ENCODE results near the gene MACROH2A1.

Gene MACROH2A1

DNA sequence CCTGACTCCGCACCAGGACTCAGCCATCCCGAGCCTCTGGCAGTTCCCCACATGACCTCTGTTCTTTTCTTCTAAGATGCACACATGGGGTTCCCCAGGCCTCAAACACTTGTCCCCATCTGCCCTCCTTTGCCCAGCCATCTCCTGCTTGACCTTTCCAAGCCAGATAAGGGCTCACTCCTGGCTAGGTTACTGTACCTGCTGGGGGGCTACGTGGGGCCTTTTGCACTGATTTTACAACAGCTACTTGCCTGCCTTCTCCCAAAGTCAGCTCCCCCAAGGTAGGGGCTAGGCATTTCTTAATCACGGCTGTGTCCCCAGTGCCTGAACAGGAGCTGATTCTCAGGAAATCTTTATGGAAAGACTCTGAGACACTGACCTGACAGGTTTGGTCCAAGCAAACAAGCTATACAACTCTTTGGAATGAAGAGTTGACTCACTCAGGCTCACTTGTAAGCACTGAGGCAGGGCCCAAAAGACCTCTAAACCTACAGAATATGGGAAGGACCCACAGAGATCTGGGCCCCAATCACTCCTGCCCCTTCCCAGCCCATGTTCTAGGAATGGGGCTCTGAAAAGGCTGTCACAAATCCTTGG lies 2.5 kb downstream of the MACROH2A1 start:
- DNase-seq: no peak

DNA sequence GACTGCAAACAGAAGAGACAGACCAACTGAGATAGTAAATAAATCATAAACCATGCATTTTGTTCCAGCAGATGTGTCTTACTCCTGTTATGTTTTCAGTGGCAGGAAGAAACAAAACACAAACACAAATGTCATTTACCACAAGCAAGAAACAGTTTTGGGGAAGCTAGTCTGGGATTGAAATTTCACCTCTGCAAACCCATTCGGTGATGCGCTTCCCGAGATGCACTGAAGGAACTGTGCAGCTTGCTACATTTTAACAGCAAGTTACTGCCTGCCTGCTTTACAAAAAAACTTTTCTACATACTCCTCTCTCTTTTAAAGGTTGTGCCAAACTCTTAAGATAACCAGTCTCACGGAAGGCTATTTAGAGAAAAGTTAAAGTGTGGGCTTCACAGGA lies 3.2 kb downstream of the MACROH2A1 start:
- no peak for DNase-seq

DNA sequence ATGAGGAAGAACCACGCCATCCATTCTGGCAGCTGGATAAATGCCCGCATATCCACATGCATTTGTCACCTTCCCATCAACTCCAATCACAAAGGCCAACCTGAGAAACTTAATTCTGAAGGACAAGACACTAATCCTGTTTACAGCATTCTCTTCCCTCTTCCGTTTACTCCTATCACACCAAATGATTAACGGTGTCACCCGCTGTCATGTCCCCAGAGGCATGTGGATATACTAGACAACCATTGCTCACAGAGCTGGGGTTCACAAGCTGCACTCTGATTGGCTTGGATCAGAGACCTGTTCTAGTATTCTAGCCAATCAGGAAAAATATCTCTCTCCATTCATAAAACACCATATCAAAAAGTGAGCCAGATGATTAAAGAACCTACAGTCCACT lies 3.6 kb downstream of the MACROH2A1 start:
- DNase-seq: no peak

GRCh38 chr5:135394095-135394494 lies 4.9 kb downstream of the MACROH2A1 start:
- DNase-seq: no peak

- DNase-seq: no peak
Measured at GRCh38 chr5:135393691-135394090, 5.3 kb downstream of the MACROH2A1 start.

- DNase-seq: no peak
Measured at GRCh38 chr5:135393229-135393628, 5.8 kb downstream of the MACROH2A1 start.

GRCh38 chr5:135392256-135392655 lies 6.8 kb downstream of the MACROH2A1 start:
- DNase-seq: no peak

- no peak for DNase-seq
Measured at GRCh38 chr5:135391869-135392255, 7.2 kb downstream of the MACROH2A1 start.

DNA sequence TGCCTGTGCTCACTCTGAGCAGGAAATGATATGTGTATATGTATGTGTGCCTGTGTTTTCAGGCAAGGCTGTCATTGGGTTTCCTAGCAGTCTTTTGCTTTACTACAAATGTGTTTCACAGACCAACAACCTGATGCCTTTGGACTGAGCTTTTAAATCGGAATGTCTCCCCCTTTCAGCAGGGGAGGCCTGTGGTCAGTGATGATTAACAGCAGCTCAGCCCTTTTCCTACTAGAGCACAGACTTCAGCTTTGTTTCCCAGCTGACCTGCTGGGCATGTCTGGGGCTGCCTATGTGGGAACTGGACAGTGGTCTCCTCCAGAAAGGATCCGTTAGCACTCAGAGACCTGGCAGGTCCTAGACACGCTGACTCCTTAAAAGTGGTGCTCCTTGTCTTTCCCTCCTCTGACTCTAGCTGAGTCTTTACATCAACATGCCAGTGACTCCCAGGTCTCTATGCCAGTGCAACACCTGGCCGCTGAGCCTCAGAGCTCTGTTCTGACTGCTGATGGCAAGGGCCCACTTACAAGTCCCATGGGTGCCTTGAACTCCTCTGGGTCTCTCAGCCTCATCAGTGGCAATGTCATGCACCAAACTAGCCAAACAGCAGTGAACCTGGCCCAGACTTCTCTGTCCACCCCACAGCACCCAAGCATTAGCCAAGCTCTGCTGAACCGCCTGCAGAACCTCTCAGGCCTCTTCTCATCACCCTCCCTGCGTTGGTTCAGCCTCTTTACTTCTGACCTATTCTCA lies 7.7 kb downstream of the MACROH2A1 start:
- DNase-seq: no peak

DNA sequence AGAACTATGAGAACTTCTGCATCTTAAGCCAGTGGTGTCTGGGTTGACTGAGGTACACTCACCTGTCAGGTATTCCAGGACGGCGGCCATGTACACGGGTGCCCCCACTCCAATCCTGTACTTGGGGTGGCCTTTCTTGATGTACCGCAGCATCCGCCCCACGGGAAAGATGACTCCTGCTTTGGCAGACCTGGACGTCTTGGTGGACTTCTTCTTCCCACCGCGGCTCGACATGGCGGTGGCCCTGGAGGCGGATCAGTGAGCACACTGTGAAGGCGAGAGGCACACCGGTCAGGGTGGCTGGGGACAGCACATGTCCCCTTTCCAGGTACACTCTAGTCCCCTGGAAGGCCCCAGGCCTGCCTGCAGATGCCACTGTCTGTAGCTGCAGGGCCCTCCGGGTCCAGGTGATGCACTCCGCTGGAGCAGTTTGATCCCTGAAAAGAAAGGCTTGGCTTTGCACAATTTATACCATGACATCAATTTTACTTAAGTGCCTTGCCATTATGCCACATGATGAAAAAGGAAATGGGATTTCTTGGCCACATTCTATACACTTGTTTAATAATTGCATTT lies 10.1 kb downstream of the MACROH2A1 start:
- DNase-seq: no peak

GRCh38 chr5:135387629-135387960 lies 11.4 kb downstream of the MACROH2A1 start:
- no peak for DNase-seq

DNA sequence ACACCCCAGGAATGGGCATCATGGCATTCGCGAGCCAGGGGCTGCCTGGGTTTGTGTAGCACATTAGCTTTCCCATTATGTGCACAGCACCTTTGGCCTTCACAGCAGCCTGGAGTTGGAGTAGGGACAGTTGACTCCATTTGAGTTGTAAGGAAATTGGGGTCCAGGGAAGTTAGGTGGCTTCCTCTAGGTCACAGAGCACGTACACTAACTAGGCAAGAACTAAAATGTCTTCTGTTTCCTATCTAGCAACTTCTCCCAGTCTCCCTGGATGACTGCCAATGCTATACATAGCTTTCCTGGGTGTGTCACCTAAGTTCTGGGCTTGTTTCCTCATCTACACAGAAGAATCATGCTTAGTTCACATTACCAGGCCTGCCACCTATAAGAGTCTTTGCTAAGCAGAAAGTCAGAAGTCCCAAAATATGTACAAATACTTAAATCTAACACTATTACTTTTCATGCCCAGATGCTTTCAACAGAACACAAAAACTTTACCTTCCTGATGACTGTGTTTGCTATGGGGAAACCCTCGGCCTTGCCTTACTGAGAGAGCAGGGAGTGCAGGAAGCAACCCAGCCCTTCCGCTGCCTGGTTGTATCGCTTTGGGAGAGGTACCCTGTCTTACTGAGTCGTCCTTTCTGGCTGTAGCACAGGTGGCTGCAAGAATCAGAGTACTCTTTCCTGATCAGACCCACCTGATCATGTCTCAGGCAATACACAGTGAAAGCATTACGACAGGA lies 12.0 kb downstream of the MACROH2A1 start:
- no peak for DNase-seq

GRCh38 chr5:135386096-135386495 lies 12.9 kb downstream of the MACROH2A1 start:
- no peak for DNase-seq

GRCh38 chr5:135385576-135385975 lies 13.5 kb downstream of the MACROH2A1 start:
- DNase-seq: no peak

DNA sequence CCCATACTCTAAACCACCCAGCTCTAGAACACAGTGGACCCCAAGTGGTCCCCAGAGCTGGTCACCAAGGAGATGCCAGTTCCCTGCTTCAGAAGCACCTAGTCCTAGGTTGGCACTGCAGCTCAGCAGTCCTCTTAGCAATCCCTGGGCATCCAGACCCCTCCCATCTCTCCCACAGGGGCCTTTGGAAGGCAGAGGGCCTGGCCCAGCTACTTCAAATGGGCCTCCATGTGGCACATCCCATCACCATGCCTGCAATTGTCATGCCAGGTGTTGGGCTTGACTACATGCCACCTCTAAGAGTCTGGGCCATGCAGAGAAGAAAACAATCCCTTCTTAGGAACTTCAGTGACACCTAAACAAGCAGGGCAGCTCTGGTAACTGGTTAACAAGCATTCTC lies 14.1 kb downstream of the MACROH2A1 start:
- no peak for DNase-seq

DNA sequence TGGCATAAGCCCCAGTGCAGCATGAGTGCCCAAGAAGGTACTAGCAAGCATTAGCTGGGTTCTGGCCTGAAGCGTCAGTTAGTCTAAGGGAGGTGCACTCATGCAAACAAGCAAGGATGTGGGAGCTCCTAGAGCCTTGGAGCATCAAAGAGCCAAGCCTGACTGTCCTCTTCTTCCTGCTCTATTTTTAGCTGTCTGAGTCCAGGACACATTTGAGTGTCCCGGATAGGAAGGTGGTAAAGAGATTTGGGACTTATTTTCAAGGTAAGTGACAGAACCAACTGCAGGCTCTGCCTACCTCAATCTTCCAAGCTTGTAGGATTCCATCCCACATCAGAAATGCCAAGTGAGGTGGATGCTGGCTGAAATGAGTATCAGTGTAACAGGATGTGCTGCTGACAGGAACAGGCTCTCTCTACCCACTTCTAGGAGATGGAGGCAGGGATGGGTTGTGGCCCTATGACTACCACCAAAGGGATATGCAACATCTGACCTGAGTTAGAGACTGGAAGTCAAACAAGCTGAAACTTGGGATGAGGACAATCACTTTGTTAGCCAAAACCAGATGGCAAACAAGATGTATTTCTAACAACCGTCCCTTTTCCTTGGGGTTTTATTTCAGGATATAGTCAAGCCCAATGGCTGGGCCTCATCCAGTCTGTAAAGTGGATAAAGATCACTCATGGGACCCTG lies 15.1 kb downstream of the MACROH2A1 start:
- DNase-seq: no peak

DNA sequence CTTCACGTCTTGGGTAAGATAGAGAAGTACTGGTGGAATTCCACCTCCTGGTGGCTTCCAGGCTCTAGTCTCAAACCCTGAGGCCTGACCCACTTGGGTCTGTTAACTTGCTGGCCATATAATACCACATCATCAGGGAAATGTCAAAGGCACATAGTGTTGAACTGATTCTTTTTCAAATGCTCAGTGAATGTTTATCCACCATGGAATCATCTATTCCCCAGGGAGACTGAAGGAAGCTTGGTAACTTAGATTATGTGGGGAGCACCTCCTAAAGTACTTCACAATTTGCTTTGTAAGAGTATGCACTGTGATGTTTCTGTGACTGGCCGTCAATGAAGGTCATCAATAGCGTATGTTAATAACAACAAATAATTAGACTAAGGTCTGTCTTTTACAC lies 16.1 kb downstream of the MACROH2A1 start:
- DNase-seq: no peak

DNA sequence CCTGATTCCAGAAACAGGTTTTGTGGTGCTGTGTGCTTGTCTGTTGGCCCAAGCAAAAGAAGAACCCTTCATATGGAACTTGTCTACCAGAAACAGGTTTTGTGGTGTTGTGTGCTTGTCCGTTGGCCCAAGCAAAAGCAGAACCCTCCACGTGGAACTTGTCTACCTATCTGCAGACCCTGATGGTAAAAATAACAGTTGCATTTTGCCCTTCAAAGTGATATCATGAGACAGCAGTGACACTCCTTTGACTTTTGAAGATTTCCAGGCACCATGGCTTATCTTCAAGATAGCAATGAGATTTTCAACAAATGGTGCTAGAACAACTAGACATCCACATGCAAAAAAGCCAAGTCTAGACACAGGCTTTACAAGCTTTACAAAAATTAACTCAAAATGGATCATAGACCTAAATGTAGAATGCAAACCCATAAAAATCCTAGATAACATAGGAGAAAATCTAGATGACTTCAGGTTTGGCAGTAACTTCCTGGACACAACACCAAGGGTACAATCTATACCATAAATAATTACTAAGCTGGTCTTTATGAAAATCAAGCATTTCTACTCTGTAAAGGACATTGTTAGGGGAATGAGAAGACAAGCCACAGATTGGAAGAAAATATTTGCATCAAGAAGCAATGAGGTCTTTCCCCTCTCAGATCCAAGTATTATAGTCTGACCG lies 16.8 kb downstream of the MACROH2A1 start:
- no peak for DNase-seq

DNA sequence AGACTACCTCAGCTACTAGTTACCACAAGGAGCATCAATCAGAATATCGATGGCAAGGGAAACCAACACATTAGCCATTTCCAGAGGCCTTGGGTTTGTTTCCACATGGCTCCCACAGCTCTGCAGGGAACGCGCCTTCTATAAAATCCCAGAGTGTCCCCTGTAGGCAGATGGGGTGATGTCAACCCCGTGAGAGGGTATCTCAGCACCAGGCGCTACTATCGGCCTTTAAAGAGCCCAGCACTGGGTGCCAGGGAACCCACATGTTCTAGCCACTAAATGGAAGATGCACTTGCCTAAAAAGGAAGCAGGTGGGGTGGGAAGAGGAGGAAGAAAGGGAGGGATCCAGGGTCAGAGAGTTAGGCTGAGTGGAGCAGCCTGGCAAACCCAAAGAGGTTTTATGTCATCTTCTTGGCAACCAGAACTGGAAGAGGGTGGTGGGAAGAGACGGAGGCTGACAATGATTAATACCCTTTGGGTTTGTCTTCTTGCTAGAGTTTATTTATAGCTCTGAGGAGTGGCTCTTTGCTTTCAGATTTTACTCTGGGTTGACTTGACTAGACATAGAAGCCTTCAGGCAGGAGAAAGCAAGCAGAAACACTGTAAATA lies 19.9 kb downstream of the MACROH2A1 start:
- no peak for DNase-seq

- DNase-seq: no peak
Measured at GRCh38 chr5:135377751-135378680, 21.0 kb downstream of the MACROH2A1 start.
